AG04450 (cell line): ENCODE measurements around the gene SLC6A19. TPM values are rescaled to one million over a fixed set of nuclear protein-coding genes. Genes with fewer than 3 reads are reported as not detected.
"Not testable (repeated sequence)": the region's sequence is repeated elsewhere in the genome, so short reads cannot be mapped to it uniquely, and the experiment has no call there.

ENCODE experiments used
- CTCF ChIA-PET: fragments of 300-600, 350-600 bp; formaldehyde crosslinking; extraction: SDS; loops from one replicate; lab custom pipeline; 2022; ENCODE audit warnings: antibody characterized with exemption, inconsistent platforms; lab: Charles Lee
- POLR2A ChIA-PET: fragments of 350-600 bp; formaldehyde crosslinking; extraction: SDS; loops from one replicate; lab custom pipeline; 2021; ENCODE audit warnings: antibody characterized with exemption, inconsistent platforms; lab: Yijun Ruan, JAX
- DNase-seq: peaks from one replicate; pipeline ENCODE4 v3.0.0-alpha.2; 2011; ENCODE audit warnings: low read depth, low spot score
- H3K27ac ChIP-seq: one replicate; pipeline ENCODE4 v1.5.1; 2012; ENCODE audit warnings: low read depth, low read length, control low read depth
- H3K27me3 ChIP-seq: one replicate; pipeline ENCODE4 v1.6.0; 2012; ENCODE audit warnings: low read length; ENCODE audit not compliant: control insufficient read depth, insufficient read depth
- H3K4me3 ChIP-seq: 2 replicates; pipeline ENCODE4 v1.5.1; 2011; ENCODE audit warnings: mild to moderate bottlenecking, low read depth, low read length, control low read depth
- H3K9me3 ChIP-seq: 2 replicates; pipeline ENCODE4 v1.5.1; 2012; ENCODE audit warnings: low read length; ENCODE audit not compliant: control insufficient read depth, insufficient read depth
- polyA plus RNA-seq: library from polyadenylated mRNA; depleted of rRNA; stranded (reverse); fragments of >200 nt; gene quantifications from 2 replicates; pipeline ENCODE4 v1.2.3, GENCODE V29; 2011
- TF ChIP-seq, protein P1 (sequence below): IDR thresholded peaks from 2 replicates; pipeline ENCODE4 v1.5.1; 2011; ENCODE audit warnings: low read depth, low read length, control low read depth, inconsistent platforms

The SLC6A19 gene
- polyA plus RNA-seq, 1 experiment: not detected

DNA sequence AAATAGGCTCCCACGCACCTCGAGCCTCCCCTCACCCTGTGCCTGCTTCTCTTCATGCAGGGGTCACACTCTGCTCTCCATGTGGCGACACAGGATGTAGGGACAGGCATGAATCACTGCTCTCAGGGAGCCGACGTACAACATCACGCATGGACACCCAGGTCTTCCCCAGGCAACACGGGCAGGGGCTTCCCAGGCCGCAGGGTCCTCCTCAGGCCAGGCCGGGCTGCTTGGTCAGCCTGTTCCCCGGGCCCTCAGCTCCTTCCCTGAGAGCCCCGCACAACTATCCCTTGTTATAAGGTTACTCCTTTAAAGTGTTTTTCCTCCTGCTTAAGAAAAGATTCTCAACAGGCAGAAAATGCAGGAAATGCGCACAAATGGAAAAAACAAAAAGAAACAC, 24.8 kb downstream of the SLC6A19 start:
- TF ChIP-seq, protein P1, sequence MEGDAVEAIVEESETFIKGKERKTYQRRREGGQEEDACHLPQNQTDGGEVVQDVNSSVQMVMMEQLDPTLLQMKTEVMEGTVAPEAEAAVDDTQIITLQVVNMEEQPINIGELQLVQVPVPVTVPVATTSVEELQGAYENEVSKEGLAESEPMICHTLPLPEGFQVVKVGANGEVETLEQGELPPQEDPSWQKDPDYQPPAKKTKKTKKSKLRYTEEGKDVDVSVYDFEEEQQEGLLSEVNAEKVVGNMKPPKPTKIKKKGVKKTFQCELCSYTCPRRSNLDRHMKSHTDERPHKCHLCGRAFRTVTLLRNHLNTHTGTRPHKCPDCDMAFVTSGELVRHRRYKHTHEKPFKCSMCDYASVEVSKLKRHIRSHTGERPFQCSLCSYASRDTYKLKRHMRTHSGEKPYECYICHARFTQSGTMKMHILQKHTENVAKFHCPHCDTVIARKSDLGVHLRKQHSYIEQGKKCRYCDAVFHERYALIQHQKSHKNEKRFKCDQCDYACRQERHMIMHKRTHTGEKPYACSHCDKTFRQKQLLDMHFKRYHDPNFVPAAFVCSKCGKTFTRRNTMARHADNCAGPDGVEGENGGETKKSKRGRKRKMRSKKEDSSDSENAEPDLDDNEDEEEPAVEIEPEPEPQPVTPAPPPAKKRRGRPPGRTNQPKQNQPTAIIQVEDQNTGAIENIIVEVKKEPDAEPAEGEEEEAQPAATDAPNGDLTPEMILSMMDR: no peak
- peaks cover 87% of the 10 kb centered on the region for H3K9me3 ChIP-seq
- DNase-seq: no peak
- H3K4me3 ChIP-seq: no peak overlapping the region
- H3K27ac ChIP-seq: no peak overlapping the region
- H3K27me3 ChIP-seq: no peaks in the 10 kb centered on the region
- CTCF ChIA-PET: no interaction called here
- POLR2A ChIA-PET: no interaction called here

DNA sequence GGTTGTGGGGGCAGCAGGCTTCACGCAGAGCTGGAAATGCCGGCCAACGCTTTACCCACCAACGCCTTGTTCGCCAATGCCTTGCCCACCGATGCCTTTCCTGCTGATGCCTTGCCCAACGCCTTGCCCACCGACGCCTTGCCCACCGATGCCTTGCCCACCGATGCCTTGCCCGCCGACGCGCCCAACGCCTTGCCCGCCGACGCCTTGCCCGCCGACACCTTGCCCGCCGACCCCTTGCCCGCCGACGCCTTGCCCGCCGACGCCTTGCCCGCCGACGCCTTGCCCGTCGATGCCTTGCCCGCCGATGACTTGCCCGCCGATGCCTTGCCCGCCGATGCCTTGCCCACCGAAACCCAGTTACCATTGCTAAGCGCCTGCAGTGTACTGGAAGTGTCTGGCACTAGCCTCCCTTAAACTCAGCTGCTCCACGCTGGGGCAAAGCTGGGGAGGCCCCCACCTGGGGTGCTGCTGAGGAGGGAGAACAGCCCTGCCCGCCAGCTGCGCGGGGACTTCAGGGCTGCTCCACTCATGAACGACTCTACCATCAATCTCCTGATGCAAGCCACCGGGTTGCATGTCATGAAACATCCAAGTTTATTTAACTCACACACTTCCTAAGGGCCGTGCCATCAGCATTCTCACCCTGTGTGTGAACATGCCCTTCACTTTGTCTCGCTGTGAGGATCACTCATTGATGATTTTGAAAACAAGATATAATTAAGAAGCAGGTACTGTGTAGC, 25.6 kb downstream of the SLC6A19 start:
- CTCF ChIA-PET: no interaction called here

DNA sequence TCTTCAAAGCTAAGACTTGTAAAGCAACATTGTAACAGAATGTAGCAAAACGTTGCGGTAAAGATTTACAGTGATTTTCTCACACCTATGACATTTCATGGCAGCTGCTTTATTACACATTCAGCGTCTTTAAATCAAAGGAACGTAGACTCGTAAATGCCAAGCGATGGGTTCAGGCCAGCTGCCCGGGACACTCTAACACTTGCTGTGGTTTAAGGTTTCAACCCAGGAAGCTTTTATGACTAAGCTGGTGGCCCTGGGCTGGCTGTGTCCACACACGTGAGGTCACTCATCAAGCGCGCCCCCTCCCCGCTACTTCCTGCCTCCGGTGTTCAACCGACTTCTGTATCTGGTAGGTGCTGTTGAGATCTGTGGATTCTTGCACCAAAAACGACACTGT, 26.3 kb downstream of the SLC6A19 start:
- DNase-seq: no peak
- no peak overlapping the region for H3K4me3 ChIP-seq
- H3K27ac ChIP-seq: no peak overlapping the region
- POLR2A ChIA-PET: no interaction called here
- no peaks in the 10 kb centered on the region for H3K27me3 ChIP-seq
- H3K9me3 ChIP-seq: peaks cover 89% of the 10 kb centered on the region
- CTCF ChIA-PET: no interaction called here
- TF ChIP-seq, protein P1: no peak

More for the DNA sequence above, 25.6 kb downstream of the SLC6A19 start:
- no peak for DNase-seq
- no peaks in the 10 kb centered on the region for H3K27me3 ChIP-seq
- H3K27ac ChIP-seq: no peak overlapping the region
- H3K4me3 ChIP-seq: no peak overlapping the region
- H3K9me3 ChIP-seq: peaks cover 87% of the 10 kb centered on the region
- TF ChIP-seq, protein P1: no peak
- POLR2A ChIA-PET: no interaction called here

DNA sequence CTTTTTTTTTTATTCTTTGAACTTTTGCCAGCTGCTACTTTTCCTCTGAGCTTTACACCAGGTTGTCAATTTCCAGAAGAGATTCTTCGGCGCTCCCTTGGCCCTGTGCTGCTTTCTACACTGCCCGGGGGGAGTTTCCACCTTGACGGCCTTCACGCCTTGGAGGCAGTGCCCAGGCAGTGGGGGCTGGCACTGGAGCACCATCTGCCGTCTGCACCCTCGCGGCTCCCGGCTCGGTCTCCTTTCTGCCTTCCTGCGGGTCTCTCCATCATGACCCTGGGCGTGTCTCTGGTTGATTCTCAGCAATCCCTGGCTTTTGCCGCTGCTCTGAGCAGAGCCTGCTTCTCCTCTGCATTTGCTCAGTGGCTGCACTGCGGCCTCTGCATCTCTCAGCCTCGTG, 26.7 kb downstream of the SLC6A19 start:
- DNase-seq: no peak
- ChIA-PET CTCF (no interaction called here), POLR2A (no interaction called here)
- Histone ChIP-seq H3K27ac (no peak overlapping the region), H3K9me3 (peaks cover 89% of the 10 kb centered on the region), H3K4me3 (no peak overlapping the region), H3K27me3 (no peaks in the 10 kb centered on the region)
- TF ChIP-seq, protein P1: no peak

DNA sequence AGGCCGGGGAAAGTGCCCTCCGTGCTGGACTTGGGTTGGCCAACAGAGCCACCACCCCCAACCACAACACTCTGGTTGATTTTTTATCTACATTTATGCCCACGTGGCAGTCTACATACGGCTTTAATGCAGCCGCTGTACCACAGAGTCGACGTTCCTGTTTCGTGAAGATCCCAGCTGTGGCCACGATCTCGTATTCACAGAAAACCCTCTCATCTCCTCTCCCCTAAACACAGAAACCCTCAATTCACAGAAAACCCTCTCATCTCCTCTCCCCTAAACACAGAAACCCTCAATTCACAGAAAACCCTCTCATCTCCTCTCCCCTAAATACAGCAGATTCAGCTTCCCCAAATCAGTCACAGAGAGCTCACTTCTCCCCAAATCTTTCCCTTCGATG, 27.6 kb downstream of the SLC6A19 start:
- H3K9me3 ChIP-seq: peaks cover 89% of the 10 kb centered on the region
- H3K27me3 ChIP-seq, DNase-seq, H3K27ac ChIP-seq, POLR2A ChIA-PET, CTCF ChIA-PET, H3K4me3 ChIP-seq: not testable (repeated sequence)
